H1 (cell line): Measurements from ENCODE around the gene GGA1. TPM values are rescaled to one million over a fixed set of nuclear protein-coding genes. Genes with fewer than 3 reads are reported as not detected.

ENCODE experiments used
- BACH1 ChIP-seq: IDR thresholded peaks from 2 replicates; pipeline ENCODE4 v1.6.1; 2012; ENCODE audit warnings: low read length, improper control_type of control experiment
- EP300 ChIP-seq, 2 experiments: IDR thresholded peaks; 1 replicate in 1 of 2; 2 replicates in 1 of 2; pipeline ENCODE4 v1.6.1; 2011 to 2012; ENCODE audit warnings: low read depth in 2 of 2, low read length in 2 of 2, mild to moderate bottlenecking in 2 of 2, borderline replicate concordance in 1 of 2, inconsistent platforms in 1 of 2, moderate library complexity in 1 of 2
- EZH2 ChIP-seq: fragments of 200-600 bp; sonication (generic); IDR thresholded peaks from 2 replicates; pipeline ENCODE4 v1.7.1; 2012; ENCODE audit warnings: low read depth, mild to moderate bottlenecking, moderate library complexity, low read length, inconsistent platforms; ENCODE audit not compliant: severe bottlenecking
- HDAC2 ChIP-seq, 2 experiments: fragments of 300-600 bp in 1 of 2; sonication (generic) in 1 of 2; IDR thresholded peaks; 2 replicates each; pipeline ENCODE4 v1.6.1; 2011 to 2012; ENCODE audit warnings: low read depth in 2 of 2, low read length in 2 of 2, mild to moderate bottlenecking in 2 of 2, moderate library complexity in 2 of 2, borderline replicate concordance in 1 of 2, inconsistent platforms in 1 of 2
- JUN ChIP-seq: IDR thresholded peaks from 2 replicates; pipeline ENCODE4 v1.6.1; 2011; ENCODE audit warnings: low read depth, mild to moderate bottlenecking, improper control_type of control experiment, low read length
- POLR2A ChIP-seq, 2 experiments: IDR thresholded peaks; 1 replicate in 1 of 2; 2 replicates in 1 of 2; pipeline ENCODE4 v1.6.1; 2011; ENCODE audit warnings: low read depth in 2 of 2, low read length in 2 of 2, mild to moderate bottlenecking in 2 of 2; ENCODE audit errors: control extremely low read depth in 1 of 2
- POLR2AphosphoS5 ChIP-seq: IDR thresholded peaks from 2 replicates; pipeline ENCODE4 v1.6.1; 2011; ENCODE audit warnings: low read depth, low read length
- SIN3A ChIP-seq, 2 experiments: IDR thresholded peaks in 1 of 2; conservative IDR thresholded peaks in 1 of 2; 2 replicates each; pipeline ENCODE4 v1.6.1; 2011 to 2012; ENCODE audit warnings: low read length in 2 of 2, improper control_type of control experiment in 1 of 2, low read depth in 1 of 2, mild to moderate bottlenecking in 1 of 2
- polyA plus RNA-seq, 7 experiments: library from polyadenylated mRNA; depleted of rRNA in 3 of 7; stranded (reverse) in 5 of 7; unstranded in 2 of 7; fragments of >200 nt in 5 of 7; fragments of 200-250 nt in 2 of 7; gene quantifications; 1 replicate in 5 of 7; 2 replicates in 1 of 7; 4 replicates in 1 of 7; pipeline versions ENCODE4 v1.2.1 to v1.2.3, GENCODE V29; 2011 to 2013; ENCODE audit warnings: missing spikeins in 2 of 7, mixed read lengths in 2 of 7
- total RNA-seq: library from RNA; stranded (reverse); fragmentation: NEBNext Ultra II Directional; extraction: Animal tissue kit (Norgen Biotek cat#: 25700); gene quantifications from 2 replicates; pipeline ENCODE4 v1.2.1, GENCODE V29; 2021
- TF ChIP-seq, protein P1 (sequence below): fragments of 300-600 bp; sonication (generic); IDR thresholded peaks from 2 replicates; pipeline ENCODE4 v1.7.1; 2012; ENCODE audit warnings: low read length, moderate library complexity, mild to moderate bottlenecking, inconsistent platforms; ENCODE audit not compliant: insufficient replicate concordance

GGA1 gene
- total and polyA plus RNA-seq, 2 of the 8 experiments (the other 6 are each of a cell fraction or from before 2014, with no cell fraction given): 49.3 to 57.2 TPM

DNA sequence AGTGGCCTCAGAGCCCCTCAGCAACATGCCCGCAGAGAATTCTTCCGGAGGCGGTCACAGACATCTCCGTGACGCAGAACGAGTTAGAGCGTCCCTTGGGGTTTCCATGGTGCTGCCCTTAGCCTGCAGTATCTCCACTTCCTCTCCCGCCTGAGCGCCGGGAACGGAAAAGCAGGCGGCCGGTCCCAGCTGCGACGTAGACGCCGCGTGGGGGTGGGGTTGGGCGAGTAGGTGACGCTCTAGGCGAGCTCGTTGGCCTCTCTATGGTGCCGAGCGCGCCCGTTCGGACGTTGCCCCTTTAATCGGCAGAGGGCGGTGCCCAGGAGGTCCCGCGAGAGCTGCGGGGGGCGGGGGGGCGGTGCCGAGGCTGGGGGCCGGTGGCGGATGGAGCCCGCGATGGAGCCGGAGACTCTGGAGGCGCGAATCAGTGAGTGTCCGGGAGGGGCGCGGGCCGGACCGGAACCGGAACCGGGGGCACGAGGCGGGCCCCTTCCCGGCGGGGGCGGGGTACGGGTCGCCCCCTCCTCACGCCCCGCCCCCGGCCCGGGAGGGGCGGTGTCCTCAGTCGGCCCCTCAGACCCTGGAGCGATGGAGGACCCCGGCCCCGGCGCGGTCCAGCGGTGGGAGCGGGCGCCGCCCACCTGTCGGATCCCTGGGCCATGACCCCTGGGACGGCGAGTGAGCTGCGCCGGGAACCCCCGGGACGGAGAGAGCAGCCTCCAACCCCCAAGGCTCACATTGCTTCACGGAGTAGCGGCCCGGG is at the start of gene GGA1 (continued):
- TF ChIP-seq HDAC2 (IDR thresholded peaks at IDR 0.05; ENCODE audit: borderline replicate concordance in 1 of 2, low read depth in 2 of 2, low read length in 2 of 2) (peak in 1 of 2 experiments; percentile 17; a peak in 1 of 4 replicates), JUN (no peak), EP300 (IDR thresholded peaks at IDR 0.05; ENCODE audit: borderline replicate concordance in 1 of 2, low read depth in 2 of 2, low read length in 2 of 2) (0 out of 3 replicates have a peak, but pooled peaks of 1 of the 2 experiments have one; percentile 9), POLR2A (IDR thresholded peaks at IDR 0.05; ENCODE audit: control extremely low read depth in 1 of 2, low read depth in 2 of 2, low read length in 2 of 2) (peak; percentile 35 to 83), SIN3A (conservative IDR thresholded peaks at IDR 0.05 in 1 of 2, IDR thresholded peaks at IDR 0.05 in 1 of 2; ENCODE audit: low read depth in 1 of 2, low read length in 2 of 2) (peak; percentile 60 to 79; a peak in 2 of 4 replicates), POLR2AphosphoS5 (peak; percentile 17), EZH2 (no peak), BACH1 (peak; percentile 36)
- TF ChIP-seq, protein P1, sequence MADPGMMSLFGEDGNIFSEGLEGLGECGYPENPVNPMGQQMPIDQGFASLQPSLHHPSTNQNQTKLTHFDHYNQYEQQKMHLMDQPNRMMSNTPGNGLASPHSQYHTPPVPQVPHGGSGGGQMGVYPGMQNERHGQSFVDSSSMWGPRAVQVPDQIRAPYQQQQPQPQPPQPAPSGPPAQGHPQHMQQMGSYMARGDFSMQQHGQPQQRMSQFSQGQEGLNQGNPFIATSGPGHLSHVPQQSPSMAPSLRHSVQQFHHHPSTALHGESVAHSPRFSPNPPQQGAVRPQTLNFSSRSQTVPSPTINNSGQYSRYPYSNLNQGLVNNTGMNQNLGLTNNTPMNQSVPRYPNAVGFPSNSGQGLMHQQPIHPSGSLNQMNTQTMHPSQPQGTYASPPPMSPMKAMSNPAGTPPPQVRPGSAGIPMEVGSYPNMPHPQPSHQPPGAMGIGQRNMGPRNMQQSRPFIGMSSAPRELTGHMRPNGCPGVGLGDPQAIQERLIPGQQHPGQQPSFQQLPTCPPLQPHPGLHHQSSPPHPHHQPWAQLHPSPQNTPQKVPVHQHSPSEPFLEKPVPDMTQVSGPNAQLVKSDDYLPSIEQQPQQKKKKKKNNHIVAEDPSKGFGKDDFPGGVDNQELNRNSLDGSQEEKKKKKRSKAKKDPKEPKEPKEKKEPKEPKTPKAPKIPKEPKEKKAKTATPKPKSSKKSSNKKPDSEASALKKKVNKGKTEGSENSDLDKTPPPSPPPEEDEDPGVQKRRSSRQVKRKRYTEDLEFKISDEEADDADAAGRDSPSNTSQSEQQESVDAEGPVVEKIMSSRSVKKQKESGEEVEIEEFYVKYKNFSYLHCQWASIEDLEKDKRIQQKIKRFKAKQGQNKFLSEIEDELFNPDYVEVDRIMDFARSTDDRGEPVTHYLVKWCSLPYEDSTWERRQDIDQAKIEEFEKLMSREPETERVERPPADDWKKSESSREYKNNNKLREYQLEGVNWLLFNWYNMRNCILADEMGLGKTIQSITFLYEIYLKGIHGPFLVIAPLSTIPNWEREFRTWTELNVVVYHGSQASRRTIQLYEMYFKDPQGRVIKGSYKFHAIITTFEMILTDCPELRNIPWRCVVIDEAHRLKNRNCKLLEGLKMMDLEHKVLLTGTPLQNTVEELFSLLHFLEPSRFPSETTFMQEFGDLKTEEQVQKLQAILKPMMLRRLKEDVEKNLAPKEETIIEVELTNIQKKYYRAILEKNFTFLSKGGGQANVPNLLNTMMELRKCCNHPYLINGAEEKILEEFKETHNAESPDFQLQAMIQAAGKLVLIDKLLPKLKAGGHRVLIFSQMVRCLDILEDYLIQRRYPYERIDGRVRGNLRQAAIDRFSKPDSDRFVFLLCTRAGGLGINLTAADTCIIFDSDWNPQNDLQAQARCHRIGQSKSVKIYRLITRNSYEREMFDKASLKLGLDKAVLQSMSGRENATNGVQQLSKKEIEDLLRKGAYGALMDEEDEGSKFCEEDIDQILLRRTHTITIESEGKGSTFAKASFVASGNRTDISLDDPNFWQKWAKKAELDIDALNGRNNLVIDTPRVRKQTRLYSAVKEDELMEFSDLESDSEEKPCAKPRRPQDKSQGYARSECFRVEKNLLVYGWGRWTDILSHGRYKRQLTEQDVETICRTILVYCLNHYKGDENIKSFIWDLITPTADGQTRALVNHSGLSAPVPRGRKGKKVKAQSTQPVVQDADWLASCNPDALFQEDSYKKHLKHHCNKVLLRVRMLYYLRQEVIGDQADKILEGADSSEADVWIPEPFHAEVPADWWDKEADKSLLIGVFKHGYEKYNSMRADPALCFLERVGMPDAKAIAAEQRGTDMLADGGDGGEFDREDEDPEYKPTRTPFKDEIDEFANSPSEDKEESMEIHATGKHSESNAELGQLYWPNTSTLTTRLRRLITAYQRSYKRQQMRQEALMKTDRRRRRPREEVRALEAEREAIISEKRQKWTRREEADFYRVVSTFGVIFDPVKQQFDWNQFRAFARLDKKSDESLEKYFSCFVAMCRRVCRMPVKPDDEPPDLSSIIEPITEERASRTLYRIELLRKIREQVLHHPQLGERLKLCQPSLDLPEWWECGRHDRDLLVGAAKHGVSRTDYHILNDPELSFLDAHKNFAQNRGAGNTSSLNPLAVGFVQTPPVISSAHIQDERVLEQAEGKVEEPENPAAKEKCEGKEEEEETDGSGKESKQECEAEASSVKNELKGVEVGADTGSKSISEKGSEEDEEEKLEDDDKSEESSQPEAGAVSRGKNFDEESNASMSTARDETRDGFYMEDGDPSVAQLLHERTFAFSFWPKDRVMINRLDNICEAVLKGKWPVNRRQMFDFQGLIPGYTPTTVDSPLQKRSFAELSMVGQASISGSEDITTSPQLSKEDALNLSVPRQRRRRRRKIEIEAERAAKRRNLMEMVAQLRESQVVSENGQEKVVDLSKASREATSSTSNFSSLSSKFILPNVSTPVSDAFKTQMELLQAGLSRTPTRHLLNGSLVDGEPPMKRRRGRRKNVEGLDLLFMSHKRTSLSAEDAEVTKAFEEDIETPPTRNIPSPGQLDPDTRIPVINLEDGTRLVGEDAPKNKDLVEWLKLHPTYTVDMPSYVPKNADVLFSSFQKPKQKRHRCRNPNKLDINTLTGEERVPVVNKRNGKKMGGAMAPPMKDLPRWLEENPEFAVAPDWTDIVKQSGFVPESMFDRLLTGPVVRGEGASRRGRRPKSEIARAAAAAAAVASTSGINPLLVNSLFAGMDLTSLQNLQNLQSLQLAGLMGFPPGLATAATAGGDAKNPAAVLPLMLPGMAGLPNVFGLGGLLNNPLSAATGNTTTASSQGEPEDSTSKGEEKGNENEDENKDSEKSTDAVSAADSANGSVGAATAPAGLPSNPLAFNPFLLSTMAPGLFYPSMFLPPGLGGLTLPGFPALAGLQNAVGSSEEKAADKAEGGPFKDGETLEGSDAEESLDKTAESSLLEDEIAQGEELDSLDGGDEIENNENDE: no peak
